ENCODE data around the gene RCOR3.

The RCOR3 gene

DNA sequence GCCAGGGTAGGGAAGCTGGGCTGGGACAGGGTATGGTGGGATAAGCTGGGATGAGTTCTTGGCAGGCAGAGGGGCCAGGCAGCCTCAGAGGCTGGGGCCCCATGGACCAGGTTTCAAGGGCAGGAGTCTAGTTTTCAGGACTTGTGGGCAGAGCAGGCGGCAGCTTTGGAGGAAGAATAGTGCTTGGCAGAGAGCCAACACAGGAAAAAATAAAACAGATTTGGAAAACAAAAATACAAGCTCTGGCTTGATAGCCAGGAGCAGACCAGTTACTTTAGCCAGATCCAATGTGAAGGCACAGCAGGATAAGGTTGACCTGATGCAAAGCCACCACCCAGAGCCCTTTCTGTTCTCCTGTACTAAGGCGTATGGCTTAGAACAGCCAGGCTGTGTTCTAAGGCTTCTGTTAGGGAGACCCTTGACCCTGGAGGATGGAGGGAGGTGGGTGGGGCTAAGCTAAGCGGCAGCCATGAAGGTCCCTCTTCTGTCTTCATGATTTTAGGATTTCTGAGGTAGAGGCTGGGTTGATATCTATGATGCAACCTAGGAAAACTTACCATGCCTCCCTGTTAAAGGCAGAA lies 73.0 kb downstream of the RCOR3 start:
- peaks cover 18% of the 10 kb centered on the region for H3K4me1 ChIP-seq

DNA sequence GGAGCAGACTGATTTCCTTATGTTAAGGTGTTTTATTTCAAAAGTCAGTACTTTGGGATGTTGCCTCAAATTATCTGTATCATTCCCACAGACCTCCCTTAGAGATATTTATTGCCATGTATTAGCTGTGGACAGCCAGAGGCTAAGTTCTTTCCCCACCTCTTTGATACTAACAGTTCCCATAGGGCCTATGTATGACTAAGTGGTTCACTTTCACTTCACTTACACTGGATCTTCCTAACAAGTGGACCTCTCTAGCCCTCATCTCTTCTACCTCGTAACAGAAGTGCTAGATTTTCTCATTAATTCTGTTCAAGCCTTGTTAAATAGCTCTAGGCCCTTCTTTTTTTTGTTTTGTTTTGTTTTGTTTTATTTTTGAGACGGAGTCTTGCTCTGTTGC lies 73.7 kb downstream of the RCOR3 start:
- no peak overlapping the region for H3K4me3 ChIP-seq (ENCODE audit: low read depth, low read length)
- H3K36me3 ChIP-seq: no peaks in the 10 kb centered on the region
- H3K9me3 ChIP-seq: no peaks in the 10 kb centered on the region
- peaks cover 18% of the 10 kb centered on the region for H3K4me1 ChIP-seq
- DNase-seq: no peak
- no peaks in the 10 kb centered on the region for H3K27me3 ChIP-seq
- TF ChIP-seq CTCF (IDR thresholded peaks at IDR 0.05; ENCODE audit: low read depth, low read length): no peak

More for the DNA sequence above, 73.0 kb downstream of the RCOR3 start:
- no peaks in the 10 kb centered on the region for H3K9me3 ChIP-seq
- H3K36me3 ChIP-seq: no peaks in the 10 kb centered on the region
- peak; percentile 50 for DNase-seq
- no peak overlapping the region for H3K4me3 ChIP-seq (ENCODE audit: low read depth, low read length)
- TF ChIP-seq CTCF (IDR thresholded peaks at IDR 0.05; ENCODE audit: low read depth, low read length): no peak
- H3K27me3 ChIP-seq: no peaks in the 10 kb centered on the region

DNA sequence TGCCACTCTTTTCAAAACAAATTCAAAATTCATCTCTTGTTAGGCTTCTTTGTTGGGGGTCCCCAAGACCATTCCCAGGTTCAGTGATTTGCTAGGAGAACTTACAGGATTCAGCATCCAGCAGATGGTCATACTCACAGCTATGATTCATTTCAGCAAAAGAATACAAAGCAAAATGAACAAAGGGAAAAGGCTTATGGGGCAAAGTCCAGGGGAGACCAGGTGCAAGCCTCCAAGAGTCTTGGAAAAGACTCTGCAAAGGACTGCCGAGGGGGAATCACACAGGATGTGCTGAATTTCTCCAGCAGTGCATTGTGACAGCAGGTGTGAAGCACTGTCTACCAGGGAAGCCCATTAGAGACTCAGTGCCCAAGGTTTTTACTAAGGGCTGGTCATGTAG lies 74.7 kb downstream of the RCOR3 start:
- H3K4me1 ChIP-seq: peaks cover 15% of the 10 kb centered on the region
- H3K27me3 ChIP-seq: no peaks in the 10 kb centered on the region
- H3K36me3 ChIP-seq: no peaks in the 10 kb centered on the region
- no peak overlapping the region for H3K4me3 ChIP-seq (ENCODE audit: low read depth, low read length)
- H3K9me3 ChIP-seq: no peaks in the 10 kb centered on the region
- TF ChIP-seq CTCF (IDR thresholded peaks at IDR 0.05; ENCODE audit: low read depth, low read length): no peak
- DNase-seq: no peak

- no peak for TF ChIP-seq CTCF (IDR thresholded peaks at IDR 0.05; ENCODE audit: low read depth, low read length)
- Histone ChIP-seq H3K4me1 (peaks cover 15% of the 10 kb centered on the region), H3K9me3 (no peaks in the 10 kb centered on the region), H3K36me3 (no peaks in the 10 kb centered on the region), H3K27me3 (no peaks in the 10 kb centered on the region), H3K4me3 (ENCODE audit: low read depth, low read length) (no peak overlapping the region)
- DNase-seq: no peak
Observed at GRCh38 chr1:211334986-211335385, 75.8 kb downstream of the RCOR3 start.

DNA sequence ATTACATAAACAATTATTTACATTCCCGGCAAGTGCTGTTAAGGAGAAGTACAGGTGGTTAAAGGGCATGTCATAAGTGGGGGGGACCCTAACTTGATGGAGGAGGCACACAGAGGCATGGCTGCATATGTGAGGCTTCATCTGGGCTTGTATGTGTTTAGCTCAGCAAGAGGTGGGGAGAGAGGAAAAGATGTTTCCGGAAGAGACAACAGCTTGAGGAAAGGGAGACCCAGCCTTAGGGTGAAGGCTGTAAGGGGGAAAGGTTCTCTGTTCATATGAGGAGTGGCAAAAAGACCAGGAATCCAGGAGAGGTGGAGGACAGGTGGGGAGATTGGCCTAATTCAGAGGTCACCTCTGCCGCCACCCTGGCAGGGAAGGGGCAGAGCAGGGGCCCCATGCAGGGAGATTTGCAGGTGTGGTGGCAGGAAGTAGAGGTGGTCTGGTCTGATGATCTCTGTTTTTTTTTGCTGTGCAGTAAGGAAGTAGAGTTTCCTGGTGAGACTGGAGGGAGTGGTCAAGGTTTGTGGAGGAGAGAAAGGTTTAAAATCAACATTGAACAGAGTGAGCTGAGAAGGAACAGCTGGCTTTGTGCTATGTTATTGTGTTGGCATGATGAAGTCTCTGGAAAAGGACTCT lies 76.5 kb downstream of the RCOR3 start:
- Histone ChIP-seq H3K36me3 (no peaks in the 10 kb centered on the region), H3K27me3 (no peaks in the 10 kb centered on the region), H3K9me3 (no peaks in the 10 kb centered on the region), H3K4me3 (ENCODE audit: low read depth, low read length) (no peak overlapping the region), H3K4me1 (peaks cover 15% of the 10 kb centered on the region)
- no peak for DNase-seq
- TF ChIP-seq CTCF (IDR thresholded peaks at IDR 0.05; ENCODE audit: low read depth, low read length): no peak

DNA sequence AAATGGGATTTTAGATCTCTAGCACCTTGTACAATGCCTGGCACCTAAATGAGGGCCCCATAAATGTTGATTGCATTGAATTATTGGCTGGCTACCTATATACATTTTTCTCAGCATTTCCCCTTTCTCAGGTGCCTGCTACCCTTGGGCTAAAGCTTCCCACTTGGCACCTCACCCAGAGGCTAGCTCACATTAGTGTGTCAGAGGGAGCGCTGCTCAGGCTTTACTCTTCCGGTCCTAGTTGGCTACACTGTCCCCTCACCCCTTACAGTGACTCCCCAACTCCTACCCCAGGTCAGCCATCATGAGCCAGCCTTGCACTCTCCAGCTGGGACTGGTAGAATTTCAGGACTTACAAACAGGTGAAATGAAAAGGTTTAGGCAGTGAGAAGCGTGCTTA lies 77.0 kb downstream of the RCOR3 start:
- Histone ChIP-seq H3K9me3 (no peaks in the 10 kb centered on the region), H3K27me3 (no peaks in the 10 kb centered on the region), H3K4me1 (peaks cover 13% of the 10 kb centered on the region), H3K4me3 (ENCODE audit: low read depth, low read length) (no peak overlapping the region), H3K36me3 (no peaks in the 10 kb centered on the region)
- no peak for DNase-seq
- no peak for TF ChIP-seq CTCF (IDR thresholded peaks at IDR 0.05; ENCODE audit: low read depth, low read length)

Measured in BE2C (cell line).